Stimulated activated CD4-positive, alpha-beta T cell treated with anti-CD3 and anti-CD28 coated beads, Interleukin-12 subunit alpha, Interleukin-12 subunit beta, amount 100 ng/mL, for 24 hours (primary cell): ENCODE measurements around the gene VPREB1.
"Not testable (repeated sequence)": the region's sequence is repeated elsewhere in the genome, so short reads cannot be mapped to it uniquely, and the experiment has no call there.

Experiments used
- DNase-seq, 2 experiments: peaks; one replicate each; pipeline ENCODE4 v3.0.0-alpha.2; 2020; ENCODE audit warnings: low read depth in 2 of 2

The VPREB1 gene, protein sequence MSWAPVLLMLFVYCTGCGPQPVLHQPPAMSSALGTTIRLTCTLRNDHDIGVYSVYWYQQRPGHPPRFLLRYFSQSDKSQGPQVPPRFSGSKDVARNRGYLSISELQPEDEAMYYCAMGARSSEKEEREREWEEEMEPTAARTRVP

DNA sequence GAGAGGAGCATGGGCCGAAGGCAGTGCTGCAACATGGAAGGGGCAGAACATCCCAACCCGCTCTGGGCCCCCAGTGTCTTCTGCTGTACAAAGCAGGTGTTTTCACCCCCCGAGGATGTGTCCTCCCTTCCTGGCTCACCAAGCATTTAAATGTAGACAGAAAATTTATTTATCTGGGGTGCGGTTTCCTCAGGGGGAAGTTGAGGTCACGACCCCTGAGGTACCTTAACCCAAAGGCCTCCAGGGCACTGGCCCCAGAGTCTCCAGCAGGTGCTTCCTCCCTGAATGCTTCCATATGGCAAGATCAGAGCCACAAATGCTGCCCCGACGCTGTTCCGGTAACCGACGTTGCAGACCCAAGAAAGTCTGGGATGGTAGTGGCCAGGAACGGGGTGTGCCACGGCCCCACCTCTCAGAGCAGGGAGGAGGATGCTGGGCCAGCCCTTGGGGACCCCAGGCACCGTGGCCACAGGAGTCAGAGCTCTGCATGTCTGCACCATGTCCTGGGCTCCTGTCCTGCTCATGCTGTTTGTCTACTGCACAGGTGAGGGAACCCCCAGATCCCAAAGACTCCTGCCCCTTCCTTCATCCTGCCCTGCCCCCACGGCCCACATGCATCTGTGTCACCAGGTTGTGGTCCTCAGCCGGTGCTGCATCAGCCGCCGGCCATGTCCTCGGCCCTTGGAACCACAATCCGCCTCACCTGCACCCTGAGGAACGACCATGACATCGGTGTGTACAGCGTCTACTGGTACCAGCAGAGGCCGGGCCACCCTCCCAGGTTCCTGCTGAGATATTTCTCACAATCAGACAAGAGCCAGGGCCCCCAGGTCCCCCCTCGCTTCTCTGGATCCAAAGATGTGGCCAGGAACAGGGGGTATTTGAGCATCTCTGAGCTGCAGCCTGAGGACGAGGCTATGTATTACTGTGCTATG lies at the start of gene VPREB1:
Gene VPREB1, plus strand, starts transcription at position 471 of the 935 bp plus-strand sequence. Its CDS starts 28 bp downstream, at position 499.
- DNase-seq: no peak

DNA sequence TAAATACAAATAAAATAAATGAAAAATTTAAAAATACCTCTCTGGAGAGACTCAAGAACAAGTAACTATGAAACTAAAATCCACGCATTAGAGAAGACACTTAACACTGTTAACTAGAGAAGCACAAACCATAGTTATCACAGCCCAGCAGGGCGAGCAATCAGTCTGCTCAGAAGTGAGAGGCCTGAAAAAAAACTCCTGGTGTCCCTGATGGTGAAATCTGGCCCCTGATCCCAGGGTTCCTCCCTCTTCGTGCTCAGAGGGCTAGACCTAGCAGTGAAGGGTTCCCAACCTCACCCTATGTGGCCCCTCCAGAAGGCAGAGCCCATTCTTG lies 49.7 kb upstream of the VPREB1 start:
- DNase-seq: no peak

GRCh38 chr22:22195265-22196017 lies 49.1 kb upstream of the VPREB1 start:
- peak; percentile 56 to 82 for DNase-seq

DNA sequence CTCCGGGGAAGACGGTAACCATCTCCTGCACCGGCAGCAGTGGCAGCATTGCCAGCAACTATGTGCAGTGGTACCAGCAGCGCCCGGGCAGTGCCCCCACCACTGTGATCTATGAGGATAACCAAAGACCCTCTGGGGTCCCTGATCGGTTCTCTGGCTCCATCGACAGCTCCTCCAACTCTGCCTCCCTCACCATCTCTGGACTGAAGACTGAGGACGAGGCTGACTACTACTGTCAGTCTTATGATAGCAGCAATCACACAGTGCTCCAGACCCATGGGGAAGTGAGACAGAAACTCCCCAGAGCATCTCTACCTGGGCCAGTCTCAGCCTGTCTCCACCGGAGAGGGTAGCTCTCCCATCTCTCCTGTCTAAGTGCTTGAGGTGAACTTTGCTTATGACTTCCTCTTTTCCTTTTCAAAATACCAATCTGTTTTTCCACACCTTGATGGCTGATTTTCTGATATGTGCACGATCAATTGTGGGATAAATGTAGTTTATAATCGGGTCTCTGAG lies 48.5 kb upstream of the VPREB1 start:
- no peak for DNase-seq

- DNase-seq: no peak
Observed at GRCh38 chr22:22196833-22197477, 47.6 kb upstream of the VPREB1 start.

- DNase-seq: no peak
Observed at GRCh38 chr22:22197993-22198402, 46.6 kb upstream of the VPREB1 start.

DNA sequence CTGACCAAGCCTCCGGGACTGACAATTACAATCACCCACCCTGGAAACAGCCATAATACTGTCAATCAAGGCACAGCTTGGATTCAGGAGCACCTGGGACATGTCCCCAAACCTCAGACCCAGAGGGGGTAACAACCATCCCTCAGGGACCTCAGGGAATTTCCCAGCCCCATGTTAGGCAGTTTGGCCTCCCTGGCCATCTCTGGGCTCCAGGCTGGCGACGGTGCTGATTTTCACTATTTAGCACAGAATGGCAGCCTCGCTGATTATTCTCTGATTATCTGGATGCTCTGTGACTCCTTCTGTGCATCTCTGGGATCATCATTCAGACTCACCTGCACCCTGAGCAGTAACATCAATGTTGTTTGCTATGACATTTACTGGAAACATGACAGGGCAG lies 45.8 kb upstream of the VPREB1 start:
- DNase-seq: no peak

DNA sequence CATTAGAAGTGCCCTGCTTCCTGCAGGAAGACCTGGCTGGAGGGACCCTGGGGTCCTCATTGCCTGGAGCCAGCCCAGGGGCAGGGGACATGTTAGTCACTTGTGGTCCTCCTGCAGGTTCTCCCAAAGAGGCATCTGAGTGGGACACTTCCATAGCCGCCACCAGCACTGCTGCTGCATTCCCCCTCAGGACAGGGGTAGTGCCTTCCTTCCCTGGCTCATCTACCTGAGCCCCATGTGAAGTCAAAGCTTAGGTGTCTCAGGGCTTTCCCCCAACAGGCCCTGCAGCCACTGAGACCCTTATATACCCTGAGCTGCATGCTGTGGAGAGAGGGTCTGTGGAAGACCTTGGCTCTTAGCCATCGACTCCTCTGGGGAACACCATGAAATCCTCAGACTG lies 45.0 kb upstream of the VPREB1 start:
- no peak for DNase-seq

DNA sequence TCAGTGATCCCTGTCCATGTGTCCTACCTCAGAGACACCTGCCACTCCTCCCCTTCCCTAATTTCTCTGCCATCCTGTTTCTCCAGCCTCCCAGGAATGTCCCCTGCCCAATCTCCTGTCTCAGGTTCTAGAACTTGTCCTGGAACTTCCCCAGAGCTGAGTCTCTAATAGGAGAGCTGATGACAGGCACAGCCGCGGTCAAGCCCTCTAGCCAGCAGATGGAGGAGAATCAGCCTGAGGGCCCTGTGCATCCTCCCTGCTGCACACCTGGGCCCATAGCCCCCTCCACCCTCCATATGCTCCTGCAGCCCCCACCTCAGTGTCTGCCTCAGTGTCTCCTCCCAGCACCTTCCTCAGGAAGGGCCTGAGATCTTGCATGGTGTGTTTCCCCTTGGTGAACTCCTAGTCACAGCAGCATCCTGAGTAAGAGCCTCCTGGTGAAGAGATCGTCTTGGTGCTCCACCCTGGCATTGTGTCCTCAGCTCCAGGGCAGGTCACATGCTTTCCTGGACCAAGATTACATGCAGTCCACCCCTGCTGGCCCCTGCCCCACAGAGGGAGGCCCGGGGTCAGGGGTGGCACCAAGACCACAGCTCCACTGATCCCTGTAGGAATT lies 43.9 kb upstream of the VPREB1 start:
- DNase-seq: no peak

DNA sequence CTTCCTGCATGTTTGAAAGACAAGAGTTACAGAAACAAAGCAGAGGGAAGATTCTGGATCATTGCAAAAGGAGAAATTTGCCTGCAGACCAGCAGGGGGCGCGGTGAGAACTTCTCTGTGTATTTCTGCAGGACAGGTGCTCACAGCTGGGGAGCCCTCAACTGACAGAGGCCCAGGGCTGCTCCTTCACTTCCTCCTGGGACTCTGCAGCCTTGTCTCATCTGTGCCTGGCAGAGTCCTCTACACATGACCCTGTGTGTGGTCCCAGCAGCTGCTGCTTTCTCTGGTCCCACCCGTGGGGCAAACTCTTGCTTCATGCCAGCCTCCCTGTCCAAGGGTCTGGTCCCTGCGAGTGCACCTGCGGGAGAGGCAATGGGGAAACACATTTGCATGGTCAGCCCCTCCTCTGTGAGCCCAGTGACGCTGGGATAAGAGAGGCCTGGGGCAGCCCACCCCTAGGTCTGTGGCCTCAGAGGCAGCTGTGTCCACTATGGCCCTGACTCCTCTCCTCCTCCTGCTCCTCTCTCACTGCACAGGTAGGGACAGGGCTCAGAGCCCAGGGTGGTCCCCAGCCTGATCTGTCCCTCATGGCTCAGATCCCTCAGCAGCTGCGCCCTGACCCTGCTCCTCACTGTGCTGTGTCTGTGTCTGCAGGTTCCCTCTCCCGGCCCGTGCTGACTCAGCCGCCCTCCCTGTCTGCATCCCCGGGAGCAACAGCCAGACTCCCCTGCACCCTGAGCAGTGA lies 43.2 kb upstream of the VPREB1 start:
- DNase-seq: no peak

DNA sequence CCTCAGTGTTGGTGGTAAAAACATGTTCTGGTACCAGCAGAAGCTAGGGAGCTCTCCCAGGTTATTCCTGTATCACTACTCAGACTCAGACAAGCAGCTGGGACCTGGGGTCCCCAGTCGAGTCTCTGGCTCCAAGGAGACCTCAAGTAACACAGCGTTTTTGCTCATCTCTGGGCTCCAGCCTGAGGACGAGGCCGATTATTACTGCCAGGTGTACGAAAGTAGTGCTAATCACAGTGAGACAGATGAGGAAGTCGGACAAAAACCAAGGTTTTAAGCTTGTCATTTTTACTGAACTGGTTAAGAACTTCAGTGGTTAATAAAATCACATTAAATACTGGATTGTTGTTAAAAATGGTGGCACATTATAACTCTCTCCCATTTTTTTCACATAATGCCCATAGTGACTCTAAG lies 42.6 kb upstream of the VPREB1 start:
- no peak for DNase-seq

DNA sequence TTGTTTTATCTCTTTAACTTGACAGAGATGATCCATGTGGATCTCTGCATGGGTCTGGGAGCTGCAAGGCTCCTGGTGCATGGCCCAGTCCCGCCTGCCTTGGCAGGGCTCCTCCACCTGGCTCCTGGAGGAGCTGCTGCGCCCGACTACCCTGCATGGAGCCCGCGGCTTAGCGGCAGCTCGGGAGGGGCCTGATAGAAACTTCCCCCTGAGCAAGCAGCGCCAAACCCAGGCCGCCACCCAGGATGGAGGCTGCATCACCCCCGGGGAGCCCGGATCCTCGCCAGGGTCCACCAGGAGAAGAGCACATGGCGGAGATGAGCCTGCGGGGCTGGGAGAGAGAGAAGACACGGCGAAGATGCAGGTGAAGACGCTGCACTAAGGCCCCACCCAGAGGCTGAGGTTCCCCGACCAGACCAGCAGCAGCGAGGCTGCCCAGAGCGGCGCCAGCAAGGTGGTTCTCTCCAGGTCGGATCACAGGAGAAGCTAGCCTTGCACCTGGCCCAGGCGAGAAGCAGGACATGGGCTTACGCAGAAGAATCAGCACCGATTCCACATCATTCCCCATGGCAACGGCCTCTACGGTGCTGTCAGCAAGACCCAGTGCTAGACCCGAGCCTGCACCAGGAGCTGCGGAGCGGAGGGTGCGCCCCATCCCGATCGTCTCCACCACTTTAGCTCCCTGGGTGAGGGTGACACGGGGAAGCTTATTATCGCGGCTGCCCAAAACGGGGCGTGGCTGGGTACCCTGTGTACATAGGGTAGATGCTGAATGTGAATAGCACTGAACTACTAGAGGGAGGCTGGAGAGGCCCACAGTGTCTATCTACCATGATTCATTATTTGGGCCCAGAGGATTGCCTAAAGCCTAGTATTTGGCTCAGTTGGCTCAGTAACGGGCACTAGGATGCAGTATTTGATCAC lies 41.3 kb upstream of the VPREB1 start:
- DNase-seq: no peak

DNA sequence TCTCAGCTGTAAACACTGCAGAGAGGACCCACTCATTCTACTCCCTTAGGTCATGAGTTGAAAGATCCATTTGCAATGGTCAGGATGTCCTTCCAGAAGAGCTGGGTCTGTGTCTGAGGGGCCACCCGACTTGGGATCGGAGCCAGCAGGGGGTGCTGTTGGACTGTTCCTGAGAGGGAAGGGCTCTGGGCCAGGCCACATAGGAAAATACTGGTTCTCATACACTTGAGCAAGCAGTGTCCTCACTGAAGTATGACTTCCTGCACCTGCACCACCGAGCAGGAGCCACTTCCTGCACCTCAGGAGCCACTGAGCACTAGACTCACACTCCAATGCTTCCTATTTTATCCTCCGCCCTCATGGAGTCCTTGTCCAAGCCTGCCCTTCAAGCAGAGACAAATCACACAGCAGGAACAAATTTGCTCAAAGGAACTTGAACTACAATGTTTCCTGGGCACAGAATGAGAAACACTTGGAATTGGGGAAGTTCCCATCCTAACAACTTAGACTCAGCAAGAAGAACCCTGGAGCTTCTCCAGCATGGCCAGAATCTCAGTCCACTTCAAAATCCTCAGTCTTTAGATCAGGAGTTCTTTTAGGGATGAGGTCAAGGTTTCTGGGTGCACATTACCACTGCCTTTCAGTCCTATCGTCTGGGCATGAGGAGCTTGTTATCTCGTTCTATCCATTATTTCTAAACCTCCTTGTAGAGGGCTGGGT lies 36.6 kb upstream of the VPREB1 start:
- DNase-seq: peak; percentile 60 to 88

DNA sequence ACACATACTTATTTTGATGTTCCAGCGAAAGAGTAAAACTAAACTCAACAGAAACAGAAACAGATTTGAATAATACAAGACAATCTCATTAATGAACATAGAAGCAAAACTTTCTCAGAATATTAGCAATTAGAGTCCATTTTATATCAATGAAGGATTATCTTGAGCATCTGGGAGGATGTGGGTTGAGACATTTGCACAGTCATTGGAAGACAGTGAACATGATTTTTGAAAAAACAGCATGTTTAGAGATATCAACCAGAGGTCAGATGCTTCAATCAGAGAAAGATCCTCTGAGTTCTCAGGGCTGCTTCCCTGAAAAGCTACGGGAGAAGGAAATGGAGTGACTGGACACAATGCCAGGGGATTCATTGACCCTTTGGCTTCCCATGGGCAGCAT lies 35.9 kb upstream of the VPREB1 start:
- DNase-seq: no peak

DNA sequence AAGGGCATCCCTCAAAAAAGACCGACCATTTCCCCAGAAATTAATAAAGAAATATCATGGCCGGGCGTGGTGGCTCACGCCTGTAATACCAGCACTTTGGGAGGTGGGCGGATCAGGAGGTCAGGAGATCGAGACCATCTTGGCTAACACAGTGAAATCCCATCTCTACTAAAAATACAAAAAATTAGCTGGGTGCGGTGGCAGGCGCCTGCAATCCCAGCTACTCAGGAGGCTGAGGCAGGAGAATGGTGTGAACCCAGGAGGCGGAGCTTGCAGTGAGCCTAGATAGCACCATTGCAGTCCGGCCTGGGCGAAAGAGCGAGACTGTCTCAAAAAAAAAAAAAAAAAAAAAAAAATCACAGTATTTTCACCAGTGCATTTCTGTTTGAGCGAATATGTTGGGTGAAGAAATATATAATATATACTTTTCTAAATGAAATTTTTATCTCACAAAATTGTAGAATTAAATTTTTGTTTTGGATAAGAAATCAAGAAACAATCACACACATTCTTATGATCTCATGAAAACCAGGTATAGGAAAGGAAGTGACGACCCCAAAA lies 35.4 kb upstream of the VPREB1 start:
- DNase-seq: not testable (repeated sequence)

- DNase-seq: peak; percentile 50 to 63
Observed at GRCh38 chr22:22210375-22210774, 34.2 kb upstream of the VPREB1 start.

DNA sequence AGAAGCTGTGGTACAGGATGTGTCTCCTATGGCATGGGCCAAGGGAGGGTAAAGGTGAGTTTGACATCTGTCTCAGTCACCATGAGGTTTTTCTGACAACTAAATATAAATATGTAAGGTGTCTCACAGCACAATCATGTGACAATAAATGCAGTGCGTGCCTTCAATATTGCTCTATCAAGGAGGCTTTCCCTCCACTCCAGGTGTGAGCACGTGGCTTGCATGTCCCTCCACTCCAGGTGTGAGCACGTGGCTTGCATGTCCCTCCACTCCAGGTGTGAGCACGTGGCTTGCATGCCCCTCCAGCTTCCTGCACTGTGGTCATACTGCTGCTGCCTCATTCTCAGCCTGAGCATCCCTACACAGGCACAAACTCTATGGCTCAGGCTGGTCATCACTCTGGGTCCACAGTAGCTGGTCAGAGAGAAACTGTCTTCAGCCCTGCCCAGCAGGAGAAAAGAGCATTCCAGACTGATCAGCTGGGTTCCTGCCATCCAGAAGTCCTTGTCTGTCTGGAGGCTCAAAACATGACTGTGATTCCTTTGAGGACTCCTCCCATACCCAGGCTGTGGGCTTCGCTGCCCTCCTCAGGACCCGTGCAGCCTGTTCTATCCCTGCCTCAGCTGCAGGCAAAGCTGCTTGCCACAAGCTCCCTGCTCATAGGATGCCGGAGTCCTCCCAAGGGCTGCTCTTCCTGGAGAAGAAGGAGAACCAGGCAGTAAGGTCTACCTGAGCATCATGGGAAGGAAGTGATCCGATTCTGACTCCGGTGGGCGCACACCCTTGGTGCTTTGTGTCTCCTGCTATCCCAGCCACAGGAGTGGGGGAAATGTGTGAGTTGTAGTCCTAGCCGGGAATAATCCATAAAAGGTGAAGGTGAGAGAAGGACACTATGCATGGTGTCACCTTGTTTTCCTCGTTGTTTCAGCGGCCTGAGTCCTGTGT lies 33.4 kb upstream of the VPREB1 start:
- no peak for DNase-seq
